HG02642 (cell line): ENCODE measurements around the gene EWSR1.
"Not testable (repeated sequence)": the region's sequence is repeated elsewhere in the genome, so short reads cannot be mapped to it uniquely, and the experiment has no call there.

Experiments
- ATAC-seq: cut with Tn5 transposase; IDR thresholded peaks from one replicate; pipeline ENCODE4 v1.9.1; 2021; ENCODE audit warnings: mild to moderate bottlenecking; ENCODE audit not compliant: unreplicated experiment, poor library complexity

EWSR1 gene, protein sequence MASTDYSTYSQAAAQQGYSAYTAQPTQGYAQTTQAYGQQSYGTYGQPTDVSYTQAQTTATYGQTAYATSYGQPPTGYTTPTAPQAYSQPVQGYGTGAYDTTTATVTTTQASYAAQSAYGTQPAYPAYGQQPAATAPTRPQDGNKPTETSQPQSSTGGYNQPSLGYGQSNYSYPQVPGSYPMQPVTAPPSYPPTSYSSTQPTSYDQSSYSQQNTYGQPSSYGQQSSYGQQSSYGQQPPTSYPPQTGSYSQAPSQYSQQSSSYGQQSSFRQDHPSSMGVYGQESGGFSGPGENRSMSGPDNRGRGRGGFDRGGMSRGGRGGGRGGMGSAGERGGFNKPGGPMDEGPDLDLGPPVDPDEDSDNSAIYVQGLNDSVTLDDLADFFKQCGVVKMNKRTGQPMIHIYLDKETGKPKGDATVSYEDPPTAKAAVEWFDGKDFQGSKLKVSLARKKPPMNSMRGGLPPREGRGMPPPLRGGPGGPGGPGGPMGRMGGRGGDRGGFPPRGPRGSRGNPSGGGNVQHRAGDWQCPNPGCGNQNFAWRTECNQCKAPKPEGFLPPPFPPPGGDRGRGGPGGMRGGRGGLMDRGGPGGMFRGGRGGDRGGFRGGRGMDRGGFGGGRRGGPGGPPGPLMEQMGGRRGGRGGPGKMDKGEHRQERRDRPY

DNA sequence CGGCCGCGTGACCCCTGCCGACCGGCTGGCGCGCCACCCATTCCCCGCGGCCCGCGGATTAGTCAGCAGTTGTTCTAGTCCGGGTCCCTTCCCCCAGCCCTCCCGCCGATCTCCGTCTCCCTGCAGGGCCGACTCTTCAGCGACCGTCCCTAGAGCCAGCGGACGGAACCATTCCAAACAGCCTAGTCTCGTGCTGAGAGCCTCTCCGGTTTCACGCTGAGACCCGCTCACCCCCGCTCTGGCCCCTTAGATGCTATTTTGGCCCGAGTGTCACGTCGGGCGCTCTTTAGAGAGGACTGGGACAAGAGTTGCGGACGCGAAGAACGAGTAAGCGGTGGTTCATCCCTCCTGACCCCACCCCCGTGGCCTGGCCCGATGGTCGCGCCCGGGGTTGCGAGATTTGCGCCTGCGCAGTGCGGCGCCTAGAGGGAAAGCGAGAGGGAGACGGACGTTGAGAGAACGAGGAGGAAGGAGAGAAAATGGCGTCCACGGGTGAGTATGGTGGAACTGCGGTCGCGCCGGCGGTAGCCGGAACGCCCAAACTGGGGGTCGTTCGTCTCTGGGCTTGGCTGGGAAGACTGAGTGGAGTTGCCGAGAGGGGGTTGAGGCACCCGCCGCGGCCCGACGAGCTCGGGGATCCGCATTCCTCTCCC, at the start of gene EWSR1, which contains the start of gene RHBDD3:
EWSR1 (plus strand) TSS at position 411 of the 653 bp plus-strand sequence; CDS start at position 480, 69 bp downstream.
RHBDD3 (minus strand) TSS at position 124 of the 653 bp plus-strand sequence. CDS start 2,355 bp downstream, outside the sequence.
- peak; percentile 83 for ATAC-seq

DNA sequence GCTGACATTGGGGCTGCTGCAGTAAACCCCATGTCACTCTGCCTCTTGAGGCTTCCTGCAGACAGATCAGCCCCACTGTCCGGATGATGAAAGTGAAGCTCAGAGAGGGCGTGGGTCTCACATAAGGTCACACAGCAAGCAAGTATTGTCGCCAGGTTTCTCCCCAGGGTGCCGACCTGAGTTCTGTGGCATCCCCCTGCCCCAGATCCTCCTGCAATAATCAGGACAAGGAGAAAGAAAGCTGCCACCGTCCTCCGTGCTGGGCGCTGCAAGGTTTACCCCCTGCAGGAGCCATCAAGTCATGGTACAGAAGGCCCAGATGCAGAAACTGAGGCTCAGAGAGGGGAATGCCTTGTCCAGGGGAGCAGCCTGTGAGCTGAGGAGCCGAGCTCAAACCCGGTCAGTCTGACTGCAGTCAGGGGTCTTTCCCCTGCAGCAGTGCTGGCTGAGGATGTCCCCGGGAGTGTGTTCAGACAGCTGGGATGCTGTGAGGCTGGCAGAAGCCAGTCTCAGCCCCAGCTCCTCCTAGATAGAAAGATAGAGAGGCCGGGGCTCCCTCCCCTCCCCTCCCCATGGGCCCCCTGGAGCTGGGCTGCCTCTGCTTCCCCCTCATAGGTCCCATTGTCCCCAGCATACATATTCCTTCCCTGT, 49.2 kb upstream of the EWSR1 start:
- no peak for ATAC-seq

DNA sequence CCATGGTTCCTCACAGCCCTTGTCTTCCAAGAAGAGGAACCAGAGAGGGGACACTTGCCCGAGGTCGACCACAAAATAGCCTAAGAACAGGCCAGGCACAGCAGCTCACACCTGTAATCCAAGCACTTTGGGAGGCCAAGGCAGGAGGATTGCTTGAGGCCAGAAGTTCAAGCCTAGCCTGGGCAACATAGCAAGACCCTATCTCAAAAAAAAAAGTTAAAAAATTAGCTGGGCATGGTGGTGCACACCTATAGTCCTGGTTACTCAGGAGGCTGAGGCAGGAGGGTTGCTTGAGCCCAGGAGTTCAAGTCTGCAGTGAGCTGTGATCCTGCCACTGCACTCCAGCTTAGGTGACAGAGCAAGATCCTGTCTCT, 48.7 kb upstream of the EWSR1 start:
- ATAC-seq = not testable (repeated sequence)

DNA sequence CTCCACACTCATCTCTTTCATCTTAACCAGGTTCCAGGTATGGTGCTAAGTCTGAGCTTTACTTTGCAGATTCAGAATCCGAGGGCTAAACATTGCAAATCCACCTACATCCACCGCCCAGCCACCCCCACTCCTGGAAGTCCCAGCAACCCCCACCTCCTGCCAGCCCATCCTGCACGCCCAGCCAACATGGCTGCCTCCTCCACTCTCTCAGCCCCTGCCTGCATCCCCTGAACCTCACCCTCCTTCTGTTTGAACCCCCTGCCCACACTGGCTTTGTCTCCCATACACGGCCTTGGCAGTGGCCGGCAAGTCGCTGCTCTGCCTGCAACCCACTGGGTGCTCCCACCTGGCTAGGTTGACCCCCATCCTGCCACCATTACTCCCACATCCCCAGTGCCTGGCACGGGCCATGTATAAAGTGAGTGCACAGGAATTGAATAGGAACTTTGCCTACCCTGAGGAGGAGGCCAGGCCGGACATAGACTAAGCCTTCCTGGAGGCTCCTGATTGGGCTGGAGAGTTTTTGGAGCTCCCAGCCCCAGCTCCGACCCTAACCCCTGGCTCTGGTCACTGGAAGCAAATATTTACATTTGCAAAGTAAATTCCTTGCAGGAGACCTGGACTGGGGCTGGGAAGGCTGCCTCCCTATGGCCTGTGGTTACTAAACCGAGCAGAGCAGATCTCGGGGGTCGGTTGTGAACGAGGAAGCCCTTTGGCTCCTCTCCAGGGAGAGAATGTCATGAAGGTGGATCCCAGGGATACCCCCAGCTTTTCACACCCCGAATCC, 48.0 kb upstream of the EWSR1 start:
- ATAC-seq = no peak

DNA sequence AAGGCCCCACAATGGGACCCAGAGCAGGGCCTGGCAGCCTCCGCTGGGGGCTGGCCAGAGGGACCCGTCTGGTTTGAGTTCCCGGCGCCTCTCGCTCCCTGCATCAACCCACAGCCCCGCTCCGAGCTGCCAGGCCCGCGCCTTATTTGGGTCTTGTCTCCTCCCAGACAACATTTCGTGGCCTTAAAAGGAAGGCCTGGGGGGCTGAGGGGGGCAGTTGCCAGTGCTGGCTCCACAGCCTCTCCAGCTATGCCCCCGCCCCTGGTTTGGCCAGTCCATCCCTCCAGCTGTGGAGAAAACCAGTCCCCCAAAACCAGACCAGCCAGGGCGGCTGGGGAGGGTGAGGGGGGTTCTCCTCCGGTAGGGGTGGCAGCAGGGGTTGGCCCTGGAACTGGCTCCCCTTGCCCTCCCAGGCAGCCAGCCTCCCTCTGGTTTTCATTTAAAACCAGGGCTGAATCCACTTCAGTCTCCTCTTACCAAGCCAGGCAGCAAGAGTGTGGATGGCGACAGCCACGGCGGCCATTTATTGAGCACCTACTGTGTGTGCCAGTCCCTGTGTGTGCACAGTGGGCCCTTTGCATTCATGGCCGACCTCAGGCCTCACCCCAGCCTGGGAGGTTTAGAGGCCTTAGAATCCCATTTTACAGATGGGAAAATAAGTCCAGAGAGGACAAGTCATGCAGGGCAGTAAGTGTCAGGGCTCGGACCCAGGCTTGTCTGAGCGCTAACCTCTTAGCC, 43.8 kb upstream of the EWSR1 start:
- ATAC-seq = no peak

DNA sequence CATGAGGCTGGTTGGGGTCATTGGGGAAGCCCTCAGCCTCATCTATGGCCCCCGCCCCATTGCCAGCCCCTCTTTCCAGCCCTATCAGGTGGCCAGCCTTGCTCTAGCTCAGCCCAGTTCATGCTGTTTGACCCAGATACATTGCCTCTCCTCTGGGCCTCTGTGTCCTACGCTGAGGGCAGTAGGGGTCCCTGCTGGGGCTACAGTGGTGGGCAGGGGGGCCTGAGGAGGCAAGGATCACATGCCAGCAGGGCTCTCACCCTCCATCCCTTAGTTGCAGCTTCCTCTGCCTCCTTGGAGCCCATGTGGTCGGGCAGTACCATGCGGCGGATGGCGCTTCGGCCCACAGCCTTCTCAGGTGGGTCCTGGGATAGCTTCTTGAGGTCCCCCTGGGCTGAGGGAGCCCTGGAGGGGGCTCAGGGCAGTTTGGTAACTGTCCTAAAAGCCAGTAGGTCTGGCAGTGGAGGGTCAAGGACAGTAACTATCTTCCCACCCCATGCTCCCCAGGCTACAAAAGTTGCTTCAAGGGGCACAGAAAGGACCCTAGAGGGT, 43.1 kb upstream of the EWSR1 start:
- no peak for ATAC-seq

DNA sequence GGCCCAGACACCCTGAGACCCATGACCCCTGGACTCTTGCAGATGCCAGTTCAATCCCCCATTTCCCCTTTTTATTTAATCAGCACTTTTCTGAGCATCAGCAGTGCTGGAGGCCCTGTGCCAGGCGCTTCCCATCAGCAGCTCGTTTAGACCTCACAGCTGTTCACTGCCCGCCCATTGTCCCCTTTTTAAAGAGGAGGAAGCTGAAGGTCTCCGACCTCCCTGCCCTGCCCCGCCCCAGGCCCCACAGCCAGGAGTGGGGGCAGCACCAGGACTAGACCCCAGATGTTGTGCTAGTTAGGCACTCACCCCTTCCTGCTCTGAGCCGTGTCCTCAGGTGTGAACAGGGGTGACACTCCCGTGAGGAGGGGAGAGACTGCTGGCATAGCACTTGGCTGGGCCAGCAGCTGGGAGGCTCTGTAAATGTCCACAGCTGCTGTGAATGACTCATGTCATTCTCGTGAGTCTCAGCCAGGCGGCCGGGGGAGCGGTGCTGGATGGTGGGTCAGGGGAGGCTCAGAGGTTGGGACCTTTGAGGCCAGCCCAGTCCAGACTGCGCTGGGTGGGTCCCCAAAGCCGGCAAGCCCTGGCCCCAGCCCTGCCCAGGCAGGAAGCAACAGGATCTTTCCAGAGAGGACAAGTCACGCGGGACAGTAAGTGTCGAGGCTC, 42.5 kb upstream of the EWSR1 start:
- no peak for ATAC-seq

DNA sequence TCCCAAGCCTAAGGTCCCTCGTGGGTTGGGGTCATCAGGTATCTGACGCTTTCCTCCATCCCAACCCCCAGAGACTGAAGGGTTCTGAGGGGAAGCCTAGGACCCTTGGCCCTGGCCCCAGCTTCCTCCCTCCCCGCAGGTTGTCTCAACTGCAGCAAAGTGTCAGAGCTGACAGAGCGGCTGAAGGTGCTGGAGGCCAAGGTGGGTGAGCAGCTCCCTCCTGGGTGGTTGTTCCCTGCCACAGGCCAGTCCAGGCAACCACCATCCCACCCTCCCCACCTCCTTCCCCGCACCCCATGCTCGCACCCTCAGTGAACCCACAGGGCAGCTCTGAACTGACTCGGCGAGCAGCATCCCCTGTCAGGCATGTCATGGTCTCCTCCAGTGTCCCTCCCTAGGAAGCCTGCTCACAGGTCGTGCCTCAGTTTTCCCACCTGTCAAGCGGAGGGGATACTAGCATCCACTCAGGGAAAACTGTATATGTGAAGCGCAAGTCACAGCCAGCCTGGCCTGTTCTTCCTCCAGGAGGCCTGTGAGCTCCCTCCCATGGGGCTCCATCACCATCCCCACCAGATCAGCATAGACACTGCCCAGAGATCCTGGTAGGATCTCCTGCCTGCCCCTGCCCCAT, 41.6 kb upstream of the EWSR1 start:
- ATAC-seq = no peak

DNA sequence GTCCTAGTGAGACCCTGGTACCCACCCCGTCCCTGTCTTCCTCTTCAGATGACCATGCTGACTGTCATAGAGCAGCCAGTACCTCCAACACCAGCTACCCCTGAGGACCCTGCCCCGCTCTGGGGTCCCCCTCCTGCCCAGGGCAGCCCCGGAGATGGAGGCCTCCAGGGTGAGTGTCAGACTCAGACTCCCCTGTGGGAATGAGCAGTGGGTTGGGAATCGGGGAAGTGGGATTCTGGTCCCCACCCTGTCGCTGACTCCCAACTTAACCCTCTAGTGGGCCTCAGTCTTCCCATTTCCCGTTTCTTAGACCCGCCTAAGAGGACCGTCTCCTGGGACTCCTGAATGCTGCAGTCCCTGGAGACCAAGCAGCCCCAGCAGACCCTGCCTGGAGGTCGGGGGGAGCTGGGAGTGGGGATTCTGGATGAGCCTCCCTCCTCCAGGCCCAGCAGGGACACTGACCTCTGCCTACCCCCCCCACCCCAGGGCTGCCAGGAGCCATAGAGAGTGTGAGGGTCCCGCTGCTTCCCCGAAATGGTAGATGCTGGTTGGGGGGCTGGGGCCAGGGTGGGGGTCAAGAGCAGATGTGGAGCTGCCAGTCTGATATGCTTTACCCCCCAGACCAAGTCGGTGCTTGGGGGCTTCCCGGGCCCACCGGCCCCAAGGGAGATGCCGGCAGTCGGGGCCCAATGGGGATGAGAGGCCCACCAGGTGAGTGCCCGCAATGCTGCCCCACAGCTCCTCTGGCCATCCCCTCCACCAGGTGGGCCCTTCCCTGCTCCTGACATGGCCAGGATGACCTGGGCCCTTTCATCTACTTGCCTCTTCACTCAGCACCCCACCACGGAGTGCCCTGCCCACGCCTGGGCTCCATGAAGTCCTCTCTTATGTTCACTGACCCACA, 36.8 kb upstream of the EWSR1 start:
- ATAC-seq = no peak

DNA sequence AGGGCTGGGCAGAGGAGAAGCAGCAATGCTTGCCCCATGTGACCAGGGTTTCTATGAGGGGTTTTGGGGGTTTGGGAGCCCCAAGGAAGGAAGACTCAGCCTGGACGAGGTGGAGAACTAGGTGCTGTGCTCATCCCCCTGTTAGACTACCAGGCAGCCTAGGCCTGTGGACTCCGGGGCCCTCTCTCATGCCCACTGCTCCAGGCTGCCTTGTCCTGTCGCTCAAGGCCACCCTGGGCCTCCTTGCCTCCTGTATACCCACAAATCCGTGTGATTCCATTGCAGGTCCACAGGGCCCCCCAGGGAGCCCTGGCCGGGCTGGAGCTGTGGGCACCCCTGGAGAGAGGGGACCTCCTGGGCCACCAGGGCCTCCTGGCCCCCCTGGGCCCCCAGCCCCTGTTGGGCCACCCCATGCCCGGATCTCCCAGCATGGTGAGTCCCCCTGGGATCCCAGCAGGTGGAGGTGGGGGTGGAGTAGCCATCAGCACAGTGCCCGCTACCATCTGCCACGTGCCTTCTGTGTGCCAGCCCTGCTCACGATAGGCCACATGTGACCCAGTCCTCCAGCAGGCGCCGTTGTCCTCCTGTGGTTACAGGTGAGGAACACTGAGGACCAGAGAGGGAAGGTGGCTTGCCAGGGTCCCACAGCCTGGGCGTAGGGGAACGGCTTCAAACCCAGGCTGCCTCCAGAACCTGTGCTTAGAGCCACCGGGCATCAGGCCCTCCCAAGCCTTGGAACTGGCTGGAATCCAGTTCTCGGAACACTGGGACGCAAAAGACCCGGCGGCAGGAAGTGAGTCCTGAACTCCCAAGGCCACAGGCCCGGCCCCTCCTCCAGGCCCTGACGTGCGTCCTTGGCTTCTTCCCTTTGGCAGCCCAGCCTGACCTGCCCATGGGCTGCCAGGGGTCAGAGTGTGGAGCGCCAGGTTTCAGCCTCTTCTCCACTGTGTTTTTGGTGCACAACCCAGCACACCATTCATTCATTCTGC, 35.8 kb upstream of the EWSR1 start:
- no peak for ATAC-seq

DNA sequence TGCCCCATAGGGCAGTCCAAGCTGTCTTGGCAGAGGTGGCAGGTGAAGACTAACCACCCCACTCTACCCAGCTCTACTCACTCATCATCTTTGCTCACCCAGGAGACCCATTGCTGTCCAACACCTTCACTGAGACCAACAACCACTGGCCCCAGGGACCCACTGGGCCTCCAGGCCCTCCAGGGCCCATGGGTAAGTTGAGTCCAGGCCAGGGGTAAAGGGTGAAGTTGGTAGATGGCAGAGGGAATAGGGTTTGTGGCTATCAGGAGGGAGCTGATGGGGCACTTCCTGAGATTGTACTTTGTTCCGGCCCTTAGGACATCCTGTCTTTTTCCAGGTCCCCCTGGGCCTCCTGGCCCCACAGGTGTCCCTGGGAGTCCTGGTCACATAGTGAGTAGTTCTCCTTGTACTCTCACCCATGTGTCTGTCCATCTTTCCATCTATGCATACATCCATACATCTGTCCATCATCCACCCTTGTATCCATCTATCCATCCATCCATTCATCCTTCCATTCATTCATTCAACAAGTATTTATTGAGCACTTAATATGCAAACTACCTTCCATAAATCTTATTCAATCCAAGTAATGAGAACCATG, 34.7 kb upstream of the EWSR1 start:
- ATAC-seq = no peak

DNA sequence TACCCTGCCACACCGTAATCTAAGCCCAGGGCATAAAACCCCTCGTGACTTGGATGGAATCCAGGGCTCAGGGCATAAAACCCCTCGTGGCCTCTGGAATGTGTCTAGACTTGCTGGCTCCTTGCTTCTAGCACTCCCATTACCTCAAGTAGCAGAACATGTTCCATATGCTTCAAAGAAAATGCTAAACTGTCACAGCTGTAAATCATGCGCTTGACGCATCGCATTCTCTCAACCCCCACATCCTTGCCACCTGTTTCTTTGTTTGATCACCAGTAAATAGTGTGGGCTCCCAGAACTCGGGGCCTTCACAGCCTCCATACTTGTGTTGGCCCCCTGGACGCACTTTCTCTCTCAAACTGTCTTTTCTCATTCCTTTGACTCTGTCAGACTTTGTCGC, 27.6 kb upstream of the EWSR1 start:
- not testable (repeated sequence) for ATAC-seq

DNA sequence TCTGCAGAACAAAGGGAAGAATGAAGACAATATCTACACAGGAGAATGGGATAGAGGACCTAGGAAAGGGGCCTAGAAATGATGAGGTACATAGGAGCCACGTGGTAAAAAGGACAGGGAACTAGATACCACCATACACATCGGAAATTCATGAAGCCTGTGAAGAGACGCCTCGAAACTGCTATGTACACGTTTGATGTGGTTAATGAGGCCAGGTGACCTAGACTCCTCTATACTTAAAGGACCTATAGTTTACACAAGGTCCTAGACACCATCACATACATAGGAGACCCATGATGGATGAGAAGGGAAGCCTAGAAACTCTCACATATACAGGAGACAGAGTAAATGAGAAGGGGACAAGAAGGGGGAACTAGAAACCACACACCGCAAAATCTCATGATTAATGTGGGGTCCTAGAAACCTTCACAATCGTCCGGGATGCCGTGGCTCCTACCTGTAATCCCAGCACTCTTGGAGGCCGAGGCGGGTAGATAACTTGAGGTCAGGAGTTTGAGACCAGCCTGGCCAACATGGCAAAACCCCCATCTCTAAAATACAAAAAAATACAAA, 24.1 kb upstream of the EWSR1 start:
- no peak for ATAC-seq

DNA sequence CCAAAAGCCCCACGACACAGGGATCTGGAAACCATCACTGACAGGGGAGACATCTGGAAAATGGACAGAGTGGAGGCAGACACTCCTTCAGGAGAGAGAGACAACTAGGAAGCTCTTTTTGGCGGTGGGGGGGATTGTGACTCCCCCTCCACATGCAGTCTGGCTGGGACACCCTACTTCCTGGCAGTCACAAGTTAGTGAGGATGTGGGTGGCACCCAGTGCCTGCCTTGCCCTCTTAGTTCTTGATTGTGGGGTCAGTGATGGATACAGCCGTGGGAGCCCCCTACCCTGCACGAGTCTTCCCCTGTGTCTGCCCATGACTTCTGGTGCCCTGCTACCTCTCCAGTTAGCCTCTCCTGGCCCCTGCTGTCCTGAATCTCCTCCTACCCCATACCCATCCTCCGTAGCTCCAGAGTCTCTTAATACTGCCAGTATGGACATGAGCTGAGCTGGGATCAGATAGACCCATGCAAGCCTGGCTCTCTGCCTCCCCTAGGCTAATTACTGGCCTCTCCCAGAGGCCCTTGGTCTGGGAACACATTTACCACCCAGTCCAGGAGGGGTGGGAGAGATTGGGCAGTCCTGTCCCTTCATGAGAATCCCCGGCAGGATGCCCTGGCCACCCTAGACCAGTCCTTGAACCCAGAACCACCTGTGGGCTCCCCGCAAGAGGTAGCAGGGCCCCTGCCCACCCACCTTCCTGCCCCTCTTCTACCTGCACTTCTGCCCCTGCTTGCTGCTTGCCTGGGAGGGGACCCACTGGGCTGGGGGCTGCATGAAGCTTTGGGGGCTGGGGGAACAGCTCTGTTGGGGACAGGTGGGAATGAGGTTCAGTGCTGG, 23.1 kb upstream of the EWSR1 start:
- no peak for ATAC-seq
